HG03025 (cell line): ENCODE results near the gene HPS1.
"Not testable (repeated sequence)": the region's sequence is repeated elsewhere in the genome, so short reads cannot be mapped to it uniquely, and the experiment has no call there.

ENCODE experiments used
- ATAC-seq: cut with Tn5 transposase; IDR thresholded peaks from one replicate; pipeline ENCODE4 v1.9.1; 2021; ENCODE audit warnings: mild to moderate bottlenecking, moderate library complexity; ENCODE audit not compliant: unreplicated experiment, low FRiP score

The HPS1 gene

DNA sequence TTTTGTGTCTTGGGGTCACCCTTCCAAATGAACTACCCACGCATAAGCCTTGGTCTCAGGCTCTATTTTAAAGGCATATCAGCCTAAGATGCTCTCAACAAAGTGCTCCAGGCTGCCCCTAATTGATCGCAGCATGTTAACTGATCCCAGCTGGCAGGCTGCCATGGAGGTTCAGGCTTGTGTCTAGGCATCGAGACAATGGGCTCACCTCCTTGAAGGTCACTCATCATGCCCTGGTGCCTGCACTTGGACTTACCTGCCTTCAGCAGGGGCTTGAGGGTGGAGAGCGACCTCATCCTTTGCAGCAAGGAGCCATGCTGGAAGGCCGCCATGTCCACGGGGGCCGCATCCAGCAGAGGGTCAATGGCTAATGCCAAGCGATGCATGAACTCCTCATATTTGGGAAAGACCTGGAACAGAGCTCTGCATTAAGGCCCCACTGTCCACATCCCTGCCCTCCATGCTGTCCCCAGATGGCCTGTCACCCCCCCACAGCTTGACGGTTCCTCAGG lies 49.6 kb downstream of the HPS1 start:
- ATAC-seq, result no peak

GRCh38 chr10:98396096-98397063 lies 50.4 kb downstream of the HPS1 start:
- ATAC-seq, result no peak

DNA sequence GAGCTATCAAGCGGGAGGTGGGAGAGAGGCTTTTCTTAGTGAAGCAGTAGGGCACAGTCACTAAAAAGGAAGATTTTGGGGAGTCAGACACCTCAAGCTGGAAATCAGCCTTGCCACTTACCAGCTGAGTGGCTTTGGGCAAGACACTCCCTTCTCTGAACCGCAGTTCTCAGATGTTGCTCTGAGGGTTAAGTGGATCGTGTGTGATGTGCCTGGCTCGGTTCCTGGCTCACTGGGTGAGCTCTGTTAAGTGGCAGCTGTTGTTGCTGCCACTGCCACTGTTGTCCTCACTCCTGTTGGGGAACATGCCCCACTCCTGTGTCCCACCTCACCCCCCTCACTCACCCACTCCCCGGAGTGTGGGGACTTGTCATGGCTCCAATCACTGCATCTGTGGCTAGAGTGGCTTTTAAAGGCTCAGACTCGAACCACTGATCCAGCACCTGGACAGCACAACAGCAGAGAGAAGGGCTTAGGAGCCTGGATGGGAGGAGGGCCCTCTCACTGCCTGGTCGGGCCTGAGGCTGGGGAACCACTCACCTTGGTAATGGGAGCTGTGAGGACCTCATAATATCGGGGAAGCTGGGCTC lies 51.8 kb downstream of the HPS1 start:
- ATAC-seq, result no peak

DNA sequence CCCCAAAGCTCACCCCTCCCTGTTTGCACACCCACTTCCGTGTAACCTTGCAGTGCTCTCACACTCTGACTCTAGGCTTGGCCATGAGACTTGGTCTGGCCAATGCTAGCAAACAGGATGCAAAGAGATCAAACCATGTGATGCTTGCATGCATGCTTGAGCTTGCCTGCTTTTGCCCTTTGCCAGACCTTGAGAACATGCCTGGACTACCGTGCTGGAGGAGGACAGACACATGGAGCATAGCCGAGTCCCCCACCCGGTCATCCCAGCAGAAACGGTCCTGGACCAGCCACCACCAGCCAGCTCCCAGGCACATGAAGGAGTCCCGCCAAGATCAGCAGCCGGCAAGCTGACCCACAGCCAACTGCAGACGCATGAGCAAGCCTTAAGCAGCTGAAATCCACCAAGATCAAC lies 55.1 kb downstream of the HPS1 start:
- ATAC-seq, result no peak

- ATAC-seq, result no peak
Measured at GRCh38 chr10:98391065-98391464, 55.7 kb downstream of the HPS1 start.

DNA sequence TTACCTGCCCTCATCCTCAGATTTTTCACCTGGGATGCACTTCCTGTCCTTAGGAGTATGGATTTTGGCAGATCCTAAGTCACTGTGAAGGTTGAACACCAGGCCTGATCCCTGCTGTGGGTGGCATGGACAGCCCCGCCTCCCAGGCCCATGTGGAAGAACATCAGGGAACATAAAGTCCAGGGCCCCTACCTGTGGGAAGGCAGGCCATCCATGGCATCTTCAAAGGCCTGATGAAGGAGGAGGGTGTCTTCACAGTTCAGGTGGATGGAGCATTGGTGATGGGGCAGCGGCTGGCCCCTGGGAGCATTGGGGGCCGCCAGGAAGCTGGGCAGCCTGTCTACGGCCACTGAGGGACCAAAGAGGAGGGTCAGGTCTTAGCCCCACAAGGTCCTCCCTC lies 56.3 kb downstream of the HPS1 start:
- no peak for ATAC-seq

DNA sequence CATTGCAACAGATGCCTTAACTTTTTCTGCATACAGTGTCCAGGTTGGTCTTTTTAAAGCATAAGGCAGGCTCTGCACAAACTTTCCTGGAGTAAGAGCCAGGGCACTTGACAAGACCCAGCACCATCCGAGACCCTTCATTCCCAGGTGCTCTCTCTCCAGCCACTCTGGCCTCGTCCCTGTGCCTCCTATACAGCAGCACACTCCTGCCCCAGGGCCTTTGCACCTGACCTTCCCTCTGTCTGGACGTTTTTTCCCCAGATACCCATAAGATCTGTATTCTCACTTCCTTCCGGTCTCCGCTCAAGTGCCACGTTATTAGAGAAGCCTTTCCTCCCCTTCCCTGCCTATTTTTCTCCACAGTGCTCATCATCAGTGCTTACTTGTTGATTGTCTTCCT lies 57.3 kb downstream of the HPS1 start:
- no peak for ATAC-seq

GRCh38 chr10:98388101-98388655 lies 58.6 kb downstream of the HPS1 start:
- ATAC-seq, result no peak

DNA sequence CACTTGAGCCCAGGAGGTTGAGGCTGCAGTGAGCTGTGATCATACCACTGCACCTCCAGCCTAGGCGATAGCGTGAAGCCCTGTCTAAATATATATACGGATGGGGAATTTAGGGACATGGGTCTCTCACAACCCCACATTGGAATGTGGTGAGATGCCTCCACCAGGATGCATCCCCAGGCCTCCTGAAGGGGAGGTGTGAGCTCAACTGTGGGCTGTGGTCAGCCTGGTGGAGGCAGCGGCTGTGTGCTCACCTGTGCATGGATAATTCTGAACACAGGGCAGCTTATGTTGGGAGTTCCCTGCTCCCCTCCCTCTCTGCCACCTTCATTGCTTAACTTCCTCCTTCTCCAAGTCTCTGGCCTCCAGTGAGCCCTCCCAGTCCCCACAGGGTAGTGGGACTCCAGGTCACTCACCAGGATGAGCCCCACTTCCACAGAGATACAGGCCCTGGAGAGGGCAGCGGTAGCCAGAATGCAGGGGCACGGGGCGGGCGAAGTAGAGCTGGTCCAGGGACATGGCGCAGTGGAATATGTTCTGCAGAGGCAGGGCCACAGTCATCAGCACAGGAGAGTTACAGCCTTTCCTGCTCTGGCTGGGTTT lies 62.1 kb downstream of the HPS1 start:
- no peak for ATAC-seq

DNA sequence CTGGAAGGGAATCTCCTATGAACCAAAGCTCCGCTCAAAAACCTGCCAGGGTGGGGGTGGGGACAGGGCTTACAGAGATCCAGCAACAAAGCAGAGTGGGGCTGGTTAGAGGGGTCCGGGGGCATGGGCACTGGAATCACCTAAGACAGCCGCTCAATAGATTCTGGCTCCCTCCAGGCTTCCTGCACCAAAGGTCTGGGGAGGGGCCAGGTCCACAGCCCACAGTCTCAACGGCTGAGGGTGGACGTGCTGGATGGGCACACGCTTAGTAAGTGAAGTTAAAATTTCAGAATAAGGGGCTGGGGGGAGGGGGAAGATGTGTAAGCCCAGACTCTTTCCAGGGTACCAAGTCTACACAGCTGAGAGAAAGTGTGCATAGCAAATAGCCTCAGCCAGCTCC lies 62.9 kb downstream of the HPS1 start:
- ATAC-seq, result no peak

- ATAC-seq, result not testable (repeated sequence)
Measured at GRCh38 chr10:98383134-98383667, 63.5 kb downstream of the HPS1 start.

DNA sequence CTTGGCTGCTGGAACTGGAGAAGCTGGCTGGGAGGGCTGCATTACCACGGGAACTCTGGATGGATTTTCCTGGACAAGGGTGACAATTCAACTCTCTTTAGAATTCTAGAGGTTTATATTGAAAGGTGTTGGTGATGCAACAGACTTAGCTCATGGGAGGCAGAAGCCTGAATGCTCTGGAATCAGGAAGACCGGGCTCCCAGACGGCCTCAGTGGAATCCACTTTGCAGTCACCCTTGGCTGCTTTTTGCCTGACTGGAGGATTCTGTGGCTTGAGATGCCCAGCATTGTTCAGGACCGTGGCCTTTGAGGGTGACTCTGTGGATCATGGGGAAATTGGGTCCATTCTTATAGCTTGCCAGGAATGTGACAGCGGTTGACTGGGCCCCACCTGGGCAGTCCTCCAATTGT lies 64.0 kb downstream of the HPS1 start:
- ATAC-seq, result no peak

DNA sequence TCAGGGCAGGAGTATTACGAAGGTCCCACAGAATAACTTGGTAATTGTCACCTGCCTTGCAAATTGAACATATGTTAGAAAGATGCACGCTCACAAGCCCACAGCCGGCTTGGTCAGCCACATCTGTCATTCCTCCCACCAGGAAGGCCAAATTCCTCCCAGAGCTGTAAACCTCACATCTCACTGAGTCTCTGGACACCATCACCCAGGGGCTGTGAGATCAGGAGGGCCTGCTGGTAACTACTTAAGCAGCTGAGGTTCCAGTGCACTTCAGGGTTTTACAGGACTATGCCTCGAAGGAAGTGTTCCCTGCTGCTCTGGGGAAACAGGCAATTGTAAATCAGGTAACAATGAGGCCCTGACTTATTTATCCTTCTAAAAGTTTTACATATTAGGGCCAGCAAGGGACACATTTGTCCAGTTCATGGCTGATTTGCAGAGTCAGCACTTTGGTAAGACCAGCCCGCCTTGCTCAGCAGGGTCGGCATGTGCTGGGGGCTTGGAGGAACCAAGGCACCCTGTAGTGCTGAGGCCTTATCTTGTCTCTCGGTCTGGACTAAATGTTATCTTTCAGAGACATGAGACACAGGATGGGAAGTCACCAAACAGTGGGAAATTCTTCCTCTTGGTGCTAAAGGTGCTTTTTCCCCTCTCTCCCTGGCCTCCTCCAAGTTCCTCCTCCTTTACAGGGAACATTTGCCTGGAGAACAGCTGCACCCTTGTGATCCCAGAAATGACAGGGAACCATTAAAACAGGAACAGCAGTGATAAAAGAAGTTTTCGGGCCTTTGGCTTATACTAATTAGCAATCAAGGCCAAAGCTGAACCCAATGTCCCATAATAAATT lies 66.0 kb downstream of the HPS1 start:
- no peak for ATAC-seq

DNA sequence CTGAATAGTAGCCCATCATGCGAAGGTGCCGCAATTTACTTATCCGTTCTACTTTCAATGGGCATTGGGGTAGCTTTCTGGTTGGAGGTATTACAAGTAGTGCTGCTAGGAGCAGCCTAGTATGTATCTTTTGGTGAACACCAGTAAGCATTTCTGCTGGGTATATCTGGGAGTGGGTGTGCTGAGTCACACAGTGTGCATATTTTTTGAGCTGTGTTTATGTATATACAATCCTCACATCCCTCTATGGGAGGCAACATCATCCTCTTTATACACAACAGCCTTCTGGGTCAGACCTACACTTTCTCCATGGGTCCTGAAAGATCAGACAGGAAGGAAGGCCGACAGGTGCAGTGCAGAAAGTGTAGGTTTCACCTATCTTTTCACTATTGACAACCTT lies 68.0 kb downstream of the HPS1 start:
- ATAC-seq, result no peak

DNA sequence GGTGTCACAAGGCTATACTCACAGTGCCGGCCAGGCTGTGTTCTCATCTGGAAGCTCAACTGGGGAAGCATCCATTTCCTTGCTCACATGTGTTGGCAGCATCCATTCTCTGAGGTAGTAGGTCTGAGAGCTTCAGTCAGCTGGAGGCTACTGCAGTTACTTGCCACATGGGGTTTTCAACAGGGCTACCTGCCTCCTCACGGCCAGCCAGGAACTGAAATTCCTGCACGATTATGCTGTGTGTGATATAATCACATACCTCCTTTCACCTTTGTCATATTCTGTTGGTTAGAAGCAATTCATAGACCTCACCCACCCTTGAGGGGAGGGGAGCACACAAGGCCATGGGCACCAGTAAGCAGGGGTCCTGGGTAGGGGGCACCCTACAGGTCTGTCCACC lies 69.2 kb downstream of the HPS1 start:
- ATAC-seq, result no peak

DNA sequence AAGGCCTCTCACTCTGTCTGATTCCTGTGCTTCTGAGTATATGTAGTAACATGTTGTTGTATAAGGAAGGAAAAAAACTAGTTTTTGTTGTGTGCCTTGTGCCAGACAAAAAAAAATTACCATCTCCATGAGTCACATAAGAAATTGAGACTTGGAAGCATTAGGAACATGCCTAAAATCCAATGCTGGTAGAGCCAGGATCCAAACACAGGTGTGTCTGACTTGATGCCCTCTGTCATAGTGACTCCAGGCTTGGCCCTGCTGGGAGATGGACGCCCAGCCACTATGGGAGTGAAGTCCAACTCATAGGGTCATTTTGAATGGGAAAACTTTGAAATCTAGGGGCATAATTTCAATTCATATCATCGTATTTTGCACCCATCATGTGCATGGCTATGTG lies 69.7 kb downstream of the HPS1 start:
- ATAC-seq, result no peak

DNA sequence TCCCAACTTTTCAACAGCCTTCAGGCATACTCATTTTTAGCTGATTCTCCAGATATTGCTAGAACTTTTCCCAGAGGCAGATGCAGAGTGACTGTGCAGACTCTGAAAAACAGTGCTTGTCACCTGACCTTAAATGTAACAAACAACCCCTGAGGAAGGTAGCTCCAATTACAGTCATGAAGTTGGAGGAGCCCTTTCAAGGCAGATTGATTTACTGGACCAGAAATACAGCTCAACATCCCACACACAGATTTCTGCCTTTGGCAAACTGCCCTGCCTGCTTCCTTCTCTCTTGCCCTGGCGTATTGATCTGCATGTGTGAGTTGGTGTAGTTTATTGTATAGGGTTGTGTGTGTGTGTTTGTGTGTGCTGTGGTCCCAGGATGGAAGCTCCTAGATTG lies 70.2 kb downstream of the HPS1 start:
- no peak for ATAC-seq

- ATAC-seq, result no peak
Measured at GRCh38 chr10:98374217-98374985, 72.3 kb downstream of the HPS1 start.
